Body of pancreas (tissue), 4 donors: ENCODE measurements around the gene TUBA1A.

ENCODE experiments used
- POLR2A ChIP-seq, 3 donors: fragments of 450-650 bp; IDR thresholded peaks; one replicate each; pipeline ENCODE4 v1.6.1; 2016; ENCODE audit warnings: antibody characterized with exemption in 3 of 3, mild to moderate bottlenecking in 2 of 3
- TF ChIP-seq, protein P1 (sequence below), 7 experiments: fragments of 450-650 bp in 4 of 7; fragments of 200-600 bp in 3 of 7; sonication (generic) in 3 of 7; IDR thresholded peaks; one replicate each; pipeline ENCODE4 v1.5.1; 2016 to 2019; ENCODE audit warnings: antibody characterized with exemption in 7 of 7

DNA sequence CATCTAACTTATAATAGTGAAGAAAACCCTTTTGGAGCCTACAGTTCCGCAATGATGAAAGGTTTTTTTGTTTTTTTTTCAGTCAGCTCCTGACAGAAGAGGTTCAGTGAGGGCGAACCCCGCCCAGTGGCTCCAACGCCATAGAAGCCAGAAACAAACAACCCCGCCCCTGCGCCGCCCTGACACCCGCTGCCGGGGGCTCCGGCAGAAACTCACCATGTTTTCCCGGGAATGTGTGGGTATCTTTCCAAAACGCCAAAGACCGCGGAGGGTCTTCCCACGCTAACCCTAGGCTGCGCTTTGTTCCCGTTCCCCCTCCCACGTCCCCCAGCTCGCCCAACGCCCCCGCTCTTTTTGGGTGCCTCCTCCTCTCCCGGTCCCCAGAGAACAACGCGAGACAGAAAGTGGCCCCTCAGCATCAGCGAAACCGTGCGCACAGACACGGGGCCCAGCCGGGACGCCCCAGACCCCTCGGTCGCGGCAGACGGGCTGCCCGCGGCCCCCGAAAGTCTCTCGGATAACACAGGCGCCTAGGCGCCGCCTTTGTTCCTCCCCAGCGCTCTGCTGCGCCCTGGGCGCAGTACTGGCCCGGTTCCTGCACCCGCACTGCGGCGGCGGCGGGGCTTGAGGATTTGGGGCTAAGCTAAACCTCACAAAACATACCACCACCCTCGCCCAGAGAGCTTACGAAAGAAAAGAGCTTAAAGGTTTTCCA, 522 bp downstream of the TUBA1A start:
- TF ChIP-seq, protein P1, sequence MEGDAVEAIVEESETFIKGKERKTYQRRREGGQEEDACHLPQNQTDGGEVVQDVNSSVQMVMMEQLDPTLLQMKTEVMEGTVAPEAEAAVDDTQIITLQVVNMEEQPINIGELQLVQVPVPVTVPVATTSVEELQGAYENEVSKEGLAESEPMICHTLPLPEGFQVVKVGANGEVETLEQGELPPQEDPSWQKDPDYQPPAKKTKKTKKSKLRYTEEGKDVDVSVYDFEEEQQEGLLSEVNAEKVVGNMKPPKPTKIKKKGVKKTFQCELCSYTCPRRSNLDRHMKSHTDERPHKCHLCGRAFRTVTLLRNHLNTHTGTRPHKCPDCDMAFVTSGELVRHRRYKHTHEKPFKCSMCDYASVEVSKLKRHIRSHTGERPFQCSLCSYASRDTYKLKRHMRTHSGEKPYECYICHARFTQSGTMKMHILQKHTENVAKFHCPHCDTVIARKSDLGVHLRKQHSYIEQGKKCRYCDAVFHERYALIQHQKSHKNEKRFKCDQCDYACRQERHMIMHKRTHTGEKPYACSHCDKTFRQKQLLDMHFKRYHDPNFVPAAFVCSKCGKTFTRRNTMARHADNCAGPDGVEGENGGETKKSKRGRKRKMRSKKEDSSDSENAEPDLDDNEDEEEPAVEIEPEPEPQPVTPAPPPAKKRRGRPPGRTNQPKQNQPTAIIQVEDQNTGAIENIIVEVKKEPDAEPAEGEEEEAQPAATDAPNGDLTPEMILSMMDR (IDR thresholded peaks at IDR 0.05) = no peak
- TF ChIP-seq POLR2A (IDR thresholded peaks at IDR 0.05) = no peak
